Cardiac muscle cell (in vitro differentiated cells and primary cell): ENCODE data around the gene TRIM44. TPM values are rescaled to one million over a fixed set of nuclear protein-coding genes. Genes with fewer than 3 reads are reported as not detected.
"Not testable (repeated sequence)": the region's sequence is repeated elsewhere in the genome, so short reads cannot be mapped to it uniquely, and the experiment has no call there.

ENCODE experiments used
- DNase-seq, 2 donors: peaks; one replicate each; pipeline versions ENCODE4 v3.0.0 to v3.0.0-alpha.2; 2010 to 2017; ENCODE audit warnings: low read depth in 1 of 2, low spot score in 1 of 2
- H3K27ac ChIP-seq: fragments of 200-600 bp; sonication (generic); 2 replicates; pipeline ENCODE4 v1.5.1; 2016
- H3K27me3 ChIP-seq: fragments of 200-600 bp; sonication (generic); 2 replicates; pipeline ENCODE4 v1.6.0; 2016; ENCODE audit warnings: control low read depth
- H3K36me3 ChIP-seq: fragments of 200-600 bp; sonication (generic); 2 replicates; pipeline ENCODE4 v1.5.1; 2016; ENCODE audit warnings: control low read depth
- H3K4me1 ChIP-seq: fragments of 200-600 bp; sonication (generic); 2 replicates; pipeline ENCODE4 v1.8.1; 2017; ENCODE audit warnings: low read depth, mild to moderate bottlenecking, mixed run types
- H3K4me3 ChIP-seq: fragments of 200-600 bp; sonication (generic); 2 replicates; pipeline ENCODE4 v1.5.1; 2016; ENCODE audit warnings: mild to moderate bottlenecking
- H3K9me3 ChIP-seq: fragments of 200-600 bp; sonication (generic); 2 replicates; pipeline ENCODE4 v1.5.1; 2017; ENCODE audit warnings: low read depth, mild to moderate bottlenecking, control low read depth
- CTCF ChIP-seq: IDR thresholded peaks from 2 replicates; pipeline ENCODE4 v1.5.1; 2012; ENCODE audit warnings: low read depth, mild to moderate bottlenecking, low read length
- polyA plus RNA-seq: library from polyadenylated mRNA; unstranded; fragments of >200 nt; fragmentation: Nextera tagmentation; extraction: Ambion mirVana; gene quantifications from 2 replicates; pipeline ENCODE4 v1.2.1, GENCODE V29; 2016
- total RNA-seq: library from RNA; depleted of rRNA; stranded (reverse); fragments of >200 nt; gene quantifications from 2 replicates; pipeline ENCODE4 v1.2.3, GENCODE V29; 2016

Gene TRIM44
- total and polyA plus RNA-seq, 2 experiments from 2014 or later: 19.2 to 45.7 TPM

DNA sequence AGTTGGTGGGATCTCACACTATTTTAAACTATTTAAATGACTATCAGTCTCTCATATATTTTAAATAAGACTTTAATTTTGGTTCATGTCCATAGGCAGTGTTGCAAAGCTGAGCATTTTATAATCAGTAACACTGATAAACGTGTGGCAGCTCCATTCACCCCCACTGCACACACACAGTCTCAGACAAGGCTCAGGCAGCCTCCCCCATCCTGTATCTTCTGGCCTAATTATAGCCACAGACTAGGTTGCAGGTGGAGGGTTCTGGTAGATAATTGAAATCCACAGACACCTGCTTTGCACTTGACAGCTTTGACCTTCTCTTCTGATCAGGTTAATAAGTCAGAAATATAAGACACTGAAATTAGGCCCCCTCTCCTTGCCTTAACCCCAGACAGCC, 162.8 kb downstream of the TRIM44 start:
- H3K36me3 ChIP-seq: no peaks in the 10 kb centered on the region
- TF ChIP-seq CTCF: no peak
- no peak overlapping the region for H3K27ac ChIP-seq
- H3K9me3 ChIP-seq: no peaks in the 10 kb centered on the region
- no peaks in the 10 kb centered on the region for H3K27me3 ChIP-seq
- no peak overlapping the region for H3K4me3 ChIP-seq
- peaks cover 38% of the 10 kb centered on the region for H3K4me1 ChIP-seq
- DNase-seq: peak in 1 of 2 donors; percentile 13

GRCh38 chr11:35826006-35826405, 163.4 kb downstream of the TRIM44 start:
- no peaks in the 10 kb centered on the region for H3K36me3 ChIP-seq
- no peak overlapping the region for H3K27ac ChIP-seq
- peaks cover 38% of the 10 kb centered on the region for H3K4me1 ChIP-seq
- H3K27me3 ChIP-seq: no peaks in the 10 kb centered on the region
- no peaks in the 10 kb centered on the region for H3K9me3 ChIP-seq
- DNase-seq: no peak
- no peak overlapping the region for H3K4me3 ChIP-seq
- TF ChIP-seq CTCF: no peak

DNA sequence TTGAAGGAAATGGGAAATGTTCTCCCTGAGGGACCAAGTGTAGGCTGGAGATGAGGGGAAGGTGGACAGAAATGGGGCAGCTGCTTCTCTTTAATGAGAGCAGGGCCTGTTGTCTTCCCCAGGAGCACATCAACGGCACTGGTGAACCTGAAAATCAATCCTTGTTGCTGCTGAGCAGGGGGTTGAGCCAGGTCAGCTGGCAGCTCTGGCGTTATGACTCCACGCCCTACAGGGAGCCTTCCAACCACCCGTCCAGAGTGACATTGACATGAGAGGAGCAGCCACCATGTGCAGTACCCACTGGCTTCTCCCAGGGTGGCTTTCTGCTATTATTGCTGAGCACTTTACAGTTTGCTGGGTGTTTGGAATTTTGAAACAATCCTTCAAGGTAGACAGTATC, 164.4 kb downstream of the TRIM44 start:
- no peak for TF ChIP-seq CTCF
- H3K9me3 ChIP-seq: no peaks in the 10 kb centered on the region
- no peaks in the 10 kb centered on the region for H3K27me3 ChIP-seq
- no peak for DNase-seq
- no peaks in the 10 kb centered on the region for H3K36me3 ChIP-seq
- H3K4me1 ChIP-seq: peaks cover 38% of the 10 kb centered on the region
- H3K27ac ChIP-seq: no peak overlapping the region
- no peak overlapping the region for H3K4me3 ChIP-seq

DNA sequence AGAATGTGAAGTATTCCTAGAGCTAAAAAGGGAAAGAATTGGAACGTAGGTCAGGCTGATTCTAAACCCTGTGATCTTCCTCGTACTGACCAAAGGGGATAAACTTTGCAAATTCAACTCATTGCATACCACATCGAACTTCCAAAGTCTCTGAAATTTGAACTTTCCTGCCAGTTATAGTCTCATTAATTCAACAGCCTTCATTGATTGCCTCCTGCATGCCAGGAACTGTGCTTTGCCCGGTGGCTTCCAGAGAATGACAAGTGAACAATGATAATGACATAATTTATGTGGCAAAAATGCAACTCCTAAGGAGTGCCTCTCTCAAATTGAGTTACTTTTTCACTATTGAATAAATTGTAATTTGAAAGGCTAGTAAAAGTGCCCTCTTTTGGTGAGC, 173.6 kb downstream of the TRIM44 start:
- Histone ChIP-seq H3K9me3 (no peaks in the 10 kb centered on the region), H3K4me3 (no peak overlapping the region), H3K36me3 (no peaks in the 10 kb centered on the region), H3K27me3 (no peaks in the 10 kb centered on the region), H3K4me1 (no peaks in the 10 kb centered on the region), H3K27ac (no peak overlapping the region)
- DNase-seq: no peak
- TF ChIP-seq CTCF: no peak

- H3K27me3 ChIP-seq: no peaks in the 10 kb centered on the region
- H3K4me3 ChIP-seq: no peak overlapping the region
- no peaks in the 10 kb centered on the region for H3K36me3 ChIP-seq
- DNase-seq: no peak
- H3K27ac ChIP-seq: no peak overlapping the region
- no peak for TF ChIP-seq CTCF
- no peaks in the 10 kb centered on the region for H3K4me1 ChIP-seq
- H3K9me3 ChIP-seq: no peaks in the 10 kb centered on the region
Observed at GRCh38 chr11:35838071-35838470, 175.5 kb downstream of the TRIM44 start.

DNA sequence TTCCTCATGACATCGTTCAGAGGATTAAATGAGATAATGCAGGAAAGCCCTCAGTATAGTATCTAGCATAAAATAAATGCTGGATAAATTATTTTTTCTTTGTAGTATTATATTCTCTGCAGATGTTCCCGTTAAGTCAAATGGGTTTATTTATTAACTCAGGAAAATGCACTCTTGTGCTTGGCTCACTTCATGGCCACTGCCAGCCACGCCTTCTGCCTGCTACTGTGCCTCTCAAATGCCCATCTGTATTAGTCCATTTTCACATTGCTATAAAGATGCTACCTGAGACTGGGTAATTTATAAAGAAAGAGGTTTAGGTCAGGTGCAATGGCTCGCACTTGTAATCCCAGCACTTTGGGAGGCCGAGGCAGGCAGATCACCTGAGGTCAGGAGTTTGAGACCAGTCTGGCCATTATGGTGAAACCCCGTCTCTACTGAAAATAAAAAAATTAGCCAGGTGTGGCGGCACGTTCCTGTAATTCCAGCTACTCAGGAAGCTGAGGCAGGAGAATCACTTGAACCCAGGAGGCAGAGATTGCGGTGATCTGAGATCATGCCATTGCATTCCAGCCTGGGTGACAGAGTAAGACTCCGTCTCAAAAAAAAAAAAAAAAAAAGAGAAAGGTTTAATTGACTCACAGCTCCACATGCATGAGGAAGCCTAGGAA, 176.3 kb downstream of the TRIM44 start:
- not testable (repeated sequence) for H3K27me3 ChIP-seq, H3K27ac ChIP-seq, H3K9me3 ChIP-seq, H3K36me3 ChIP-seq, H3K4me3 ChIP-seq, DNase-seq, H3K4me1 ChIP-seq
